COLO668 (cell line): ENCODE data around the gene ZC2HC1C.
"Not testable (repeated sequence)": the region's sequence is repeated elsewhere in the genome, so short reads cannot be mapped to it uniquely, and the experiment has no call there.

ENCODE experiments used
- DNase-seq: peaks from one replicate; lab custom pipeline; 2025; ENCODE audit not compliant: unreplicated experiment; lab: John Stamatoyannopoulos, UW

Gene ZC2HC1C

GRCh38 chr14:75053396-75054291, 15.8 kb upstream of the ZC2HC1C start:
- no peak for DNase-seq

GRCh38 chr14:75054421-75054820, 15.0 kb upstream of the ZC2HC1C start:
- no peak for DNase-seq

GRCh38 chr14:75059642-75060041, 9.8 kb upstream of the ZC2HC1C start:
- no peak for DNase-seq

- no peak for DNase-seq
Observed at GRCh38 chr14:75060420-75060819, 9.0 kb upstream of the ZC2HC1C start.

- DNase-seq: no peak
Observed at GRCh38 chr14:75063013-75063412, 6.4 kb upstream of the ZC2HC1C start.

GRCh38 chr14:75063491-75064204, 5.8 kb upstream of the ZC2HC1C start, which contains the start of gene ACYP1:
Gene ACYP1 (minus strand): TSS chr14:75064024. CDS start chr14:75063553, 471 bp downstream.
- DNase-seq: peak; percentile 94

GRCh38 chr14:75064205-75064567, 5.3 kb upstream of the ZC2HC1C start:
- no peak for DNase-seq

- DNase-seq: no peak
Observed at GRCh38 chr14:75066691-75067090, 2.8 kb upstream of the ZC2HC1C start.

GRCh38 chr14:75067212-75067611, 2.2 kb upstream of the ZC2HC1C start:
- no peak for DNase-seq

GRCh38 chr14:75067765-75068164, 1.7 kb upstream of the ZC2HC1C start:
- DNase-seq: not testable (repeated sequence)

GRCh38 chr14:75068294-75069120, 934 bp upstream of the ZC2HC1C start:
- peak; percentile 16 for DNase-seq

GRCh38 chr14:75069811-75070145, 337 bp downstream of the ZC2HC1C start:
- DNase-seq: peak; percentile 87

GRCh38 chr14:75070383-75070782, 942 bp downstream of the ZC2HC1C start:
- no peak for DNase-seq

- no peak for DNase-seq
Observed at GRCh38 chr14:75077794-75078193, 8.4 kb downstream of the ZC2HC1C start.

GRCh38 chr14:75079521-75079920, 10.1 kb downstream of the ZC2HC1C start:
- DNase-seq: no peak

GRCh38 chr14:75081660-75082229, 12.3 kb downstream of the ZC2HC1C start:
- no peak for DNase-seq

GRCh38 chr14:75083271-75083670, 13.8 kb downstream of the ZC2HC1C start:
- no peak for DNase-seq

GRCh38 chr14:75084513-75084912, 15.1 kb downstream of the ZC2HC1C start:
- no peak for DNase-seq

GRCh38 chr14:75088153-75088552, 18.7 kb downstream of the ZC2HC1C start:
- no peak for DNase-seq

GRCh38 chr14:75088566-75089373, 19.3 kb downstream of the ZC2HC1C start:
- peak; percentile 60 for DNase-seq
